ENCODE results near the gene CASP6.

- TF ChIP-seq CTCF (conservative IDR thresholded peaks at IDR 0.05) (no peak), ZFX (IDR thresholded peaks at IDR 0.05) (no peak)
These were observed 40.5 kb downstream of the CASP6 start for GRCh38 chr4:109662771-109663170.

Measured in C4-2B (cell line).